Measurements from ENCODE around the gene MKKS.
"Not testable (repeated sequence)": the region's sequence is repeated elsewhere in the genome, so short reads cannot be mapped to it uniquely, and the experiment has no call there.

The MKKS gene

GRCh38 chr20:10411673-10412072 lies 22.3 kb downstream of the MKKS start:
- no peak for DNase-seq

- DNase-seq, result no peak
These were observed 25.8 kb downstream of the MKKS start for GRCh38 chr20:10408108-10408813.

DNA sequence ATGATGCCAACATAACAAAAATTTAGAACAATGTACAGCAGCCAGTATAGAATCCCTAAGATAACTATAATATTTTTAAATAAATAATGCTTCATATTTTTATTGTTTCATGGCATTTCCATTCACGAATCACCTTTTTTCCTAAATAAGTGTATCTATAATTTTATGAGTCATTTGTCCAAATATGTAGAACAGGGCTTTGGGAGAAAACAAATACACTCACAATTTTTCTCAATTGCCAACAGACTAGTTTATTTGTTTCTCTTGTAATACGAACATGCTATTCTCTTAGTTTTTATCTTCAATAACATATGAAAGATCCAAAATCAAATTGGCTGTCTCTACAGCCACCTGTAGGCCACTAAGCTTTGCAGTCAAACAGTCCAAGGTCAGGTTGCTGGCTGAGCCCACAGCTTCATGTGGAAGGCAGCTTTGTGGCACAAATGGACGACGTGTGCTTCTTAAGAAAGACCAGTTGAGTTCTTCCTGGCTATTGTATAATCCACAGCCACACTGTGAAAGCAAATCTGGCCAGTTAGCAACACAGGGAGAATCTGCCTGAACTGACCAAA lies 29.0 kb downstream of the MKKS start:
- DNase-seq, result no peak

DNA sequence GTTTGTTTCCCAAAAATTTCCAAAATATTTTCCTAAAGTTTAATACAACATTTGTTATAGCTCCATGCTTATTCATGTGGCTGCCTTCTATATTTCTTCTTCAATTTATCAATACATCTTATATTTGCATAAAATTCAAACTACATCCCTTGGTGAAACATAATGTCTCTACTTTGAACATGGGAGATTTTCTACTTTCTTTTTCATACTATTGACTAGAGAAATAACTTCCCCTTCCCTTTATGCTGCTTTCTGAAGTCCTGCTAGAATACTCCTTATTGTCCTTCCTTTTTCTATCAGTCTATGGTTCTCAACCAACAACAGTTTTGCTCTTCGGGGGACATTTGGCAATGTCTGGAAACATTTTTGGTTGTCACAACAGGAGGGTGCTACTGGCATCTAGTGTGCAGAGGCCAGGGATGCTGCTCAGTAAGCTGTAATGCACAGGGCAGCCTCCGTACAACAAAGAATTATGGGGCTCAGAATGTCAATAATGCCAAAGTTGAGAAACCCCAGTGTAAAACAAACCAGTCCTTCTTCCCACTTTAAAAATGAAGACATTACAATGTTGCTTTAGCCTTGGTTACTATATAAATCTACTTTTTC lies 29.9 kb downstream of the MKKS start:
- DNase-seq, result no peak

GRCh38 chr20:10402938-10403608 lies 30.9 kb downstream of the MKKS start:
- DNase-seq, result no peak

GRCh38 chr20:10398834-10399369 lies 35.1 kb downstream of the MKKS start:
- DNase-seq, result no peak

DNA sequence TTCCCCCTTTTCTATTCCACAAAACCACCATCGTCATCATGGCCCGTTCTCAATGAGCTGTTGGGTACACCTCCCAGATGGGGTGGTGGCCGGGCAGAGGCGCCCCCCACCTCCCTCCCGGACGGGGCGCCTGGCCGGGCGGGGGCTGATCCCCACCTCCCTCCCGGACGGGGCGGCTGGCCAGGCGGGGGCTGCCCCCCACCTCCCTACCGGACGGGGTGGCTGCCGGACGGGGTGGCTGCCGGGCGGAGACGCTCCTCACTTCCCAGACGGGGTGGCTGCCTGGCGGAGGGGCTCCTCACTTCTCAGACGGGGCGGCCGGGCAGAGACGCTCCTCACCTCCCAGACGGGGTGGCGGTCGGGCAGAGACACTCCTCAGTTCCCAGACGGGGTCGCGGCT lies 39.3 kb downstream of the MKKS start:
- not testable (repeated sequence) for DNase-seq

DNA sequence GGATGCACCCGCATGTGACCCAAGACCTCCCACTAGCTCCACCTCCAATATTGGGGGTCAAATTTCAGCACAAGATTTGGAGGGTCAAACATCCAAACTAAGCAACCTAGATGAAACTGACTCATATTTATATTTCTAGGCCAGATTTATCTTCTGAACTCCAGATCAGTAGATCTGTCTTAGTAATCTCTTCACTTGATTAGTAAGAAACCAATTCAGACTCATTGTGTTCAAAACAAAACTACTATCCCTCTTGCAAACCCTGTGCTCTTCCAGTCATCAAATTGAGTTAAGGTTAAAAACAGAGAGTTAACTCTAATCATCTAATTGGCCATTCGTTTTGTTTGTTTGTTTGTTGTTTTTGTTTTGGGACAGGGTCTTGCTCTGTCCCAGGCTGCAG lies 43.3 kb downstream of the MKKS start:
- DNase-seq, result no peak

GRCh38 chr20:10388597-10388996 lies 45.4 kb downstream of the MKKS start:
- no peak for DNase-seq

- DNase-seq, result no peak
These were observed 46.3 kb downstream of the MKKS start for GRCh38 chr20:10387686-10388085.

DNA sequence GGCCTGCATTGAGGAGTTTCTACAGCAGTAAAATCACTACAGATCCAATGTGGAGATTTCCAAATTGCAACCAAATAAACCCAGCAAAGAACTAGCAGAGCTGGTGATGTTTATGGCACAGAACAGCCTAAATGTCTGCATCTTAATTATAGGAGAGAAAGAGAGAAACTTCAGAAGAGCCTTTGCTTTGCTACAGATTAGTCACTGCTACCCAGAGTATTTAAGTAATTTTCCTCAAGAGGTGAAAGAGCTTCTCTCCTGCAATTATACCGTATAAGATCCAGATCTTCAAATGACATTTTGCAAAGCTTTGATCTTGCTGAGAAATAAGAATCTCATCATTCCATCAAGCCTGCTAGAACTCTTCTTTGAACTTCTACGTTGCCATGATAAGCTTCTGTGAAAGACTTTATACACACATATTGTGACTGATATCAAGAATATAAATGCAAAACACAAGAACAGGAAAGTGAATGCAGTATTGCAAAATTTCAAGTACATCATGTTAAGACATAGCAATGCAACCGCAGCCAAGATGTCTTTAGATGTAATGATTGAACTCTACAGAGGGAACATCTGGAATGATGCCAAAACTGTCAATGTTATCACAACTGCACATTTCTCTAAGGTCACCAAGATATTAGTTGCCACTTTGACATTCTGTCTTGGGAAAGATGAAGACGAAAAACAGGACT lies 48.0 kb downstream of the MKKS start:
- DNase-seq, result no peak

- DNase-seq, result peak in 1 of 2 experiments; percentile 10
These were observed 52.5 kb downstream of the MKKS start for GRCh38 chr20:10381477-10381876.

GRCh38 chr20:10379761-10380160 lies 54.3 kb downstream of the MKKS start:
- DNase-seq, result no peak

DNA sequence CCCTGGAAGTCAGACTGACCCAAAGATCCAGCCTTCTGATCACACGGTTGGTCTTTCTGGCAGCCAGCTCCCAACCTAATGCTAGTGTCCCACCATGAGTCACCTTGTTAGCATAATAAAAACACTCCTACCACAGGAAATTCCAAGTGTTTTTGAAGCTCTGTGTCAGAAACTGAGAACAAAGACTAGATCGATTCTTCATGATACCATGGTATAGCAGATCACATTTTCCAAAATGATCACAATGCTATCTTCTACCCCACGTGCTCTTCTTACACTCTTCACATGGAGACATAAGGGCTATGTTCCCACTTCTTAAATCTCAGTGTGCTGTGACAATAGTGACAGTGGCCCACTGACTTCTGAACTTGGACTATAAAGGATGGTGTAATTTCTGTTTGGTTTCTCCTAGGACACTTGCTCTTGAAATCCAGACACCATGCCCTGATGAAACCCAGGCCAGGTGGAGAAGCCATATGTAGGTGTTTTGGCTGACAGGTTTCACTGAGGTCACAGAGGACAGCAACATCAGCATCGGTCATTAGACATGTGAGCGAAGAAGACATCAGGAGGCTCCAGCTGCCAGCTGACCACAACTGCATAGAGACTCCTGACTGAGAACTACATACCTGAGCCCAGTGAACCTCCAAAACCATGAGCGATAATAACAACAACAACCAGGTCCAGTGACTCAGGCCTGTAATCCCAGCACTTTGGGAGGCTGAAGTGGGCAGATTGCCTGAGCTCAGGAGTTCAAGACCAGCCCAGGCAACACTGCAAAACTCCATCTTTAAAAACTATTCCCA lies 57.5 kb downstream of the MKKS start:
- no peak for DNase-seq

DNA sequence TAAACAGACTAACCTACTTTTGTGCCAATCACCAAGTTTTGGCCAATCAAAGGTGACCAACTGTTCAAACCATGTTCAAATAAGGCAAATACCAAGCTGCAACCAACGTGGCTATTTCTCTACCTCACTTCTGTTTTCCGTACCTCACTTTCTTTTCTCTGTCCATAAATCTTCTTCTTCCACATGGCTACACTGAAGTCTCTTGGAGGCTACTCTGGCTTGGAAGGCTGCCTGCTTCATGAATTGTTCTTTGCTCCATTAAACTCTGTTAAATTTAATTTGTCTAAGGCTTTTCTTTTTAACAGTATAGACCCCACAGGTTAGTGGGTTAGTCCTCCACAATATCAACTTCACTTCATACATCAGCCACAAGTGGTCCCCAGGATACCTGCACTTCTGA lies 58.8 kb downstream of the MKKS start:
- no peak for DNase-seq

GRCh38 chr20:10374036-10374435 lies 60.0 kb downstream of the MKKS start:
- DNase-seq, result no peak

DNA sequence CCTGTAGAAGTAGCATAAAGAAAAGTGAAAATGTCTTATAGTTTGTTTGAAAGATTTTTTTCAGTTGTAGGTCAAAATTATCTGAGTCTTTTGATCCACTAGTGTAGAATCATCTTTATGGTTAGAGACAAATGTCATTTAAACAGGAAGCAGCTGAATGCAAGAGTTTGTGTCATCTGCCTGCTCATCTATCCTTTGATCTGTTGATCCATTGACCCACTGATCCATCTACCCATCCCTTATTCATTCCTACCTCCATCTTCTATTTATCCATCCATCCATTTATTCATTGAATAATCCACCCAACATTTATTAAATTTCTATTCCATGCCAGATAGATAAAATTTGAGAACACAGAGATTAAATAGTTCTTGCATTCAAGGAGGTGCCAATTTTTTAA lies 62.6 kb downstream of the MKKS start:
- DNase-seq, result no peak

- DNase-seq, result no peak
These were observed 63.7 kb downstream of the MKKS start for GRCh38 chr20:10370091-10370887.

- DNase-seq, result peak in 1 of 2 experiments; percentile 79
These were observed 64.3 kb downstream of the MKKS start for GRCh38 chr20:10369723-10370090.

GRCh38 chr20:10368702-10369041 lies 65.3 kb downstream of the MKKS start:
- no peak for DNase-seq

- DNase-seq, result no peak
These were observed 65.9 kb downstream of the MKKS start for GRCh38 chr20:10367943-10368701.
